Measurements from ENCODE around the gene OPRD1.

- TF ChIP-seq, protein P1, sequence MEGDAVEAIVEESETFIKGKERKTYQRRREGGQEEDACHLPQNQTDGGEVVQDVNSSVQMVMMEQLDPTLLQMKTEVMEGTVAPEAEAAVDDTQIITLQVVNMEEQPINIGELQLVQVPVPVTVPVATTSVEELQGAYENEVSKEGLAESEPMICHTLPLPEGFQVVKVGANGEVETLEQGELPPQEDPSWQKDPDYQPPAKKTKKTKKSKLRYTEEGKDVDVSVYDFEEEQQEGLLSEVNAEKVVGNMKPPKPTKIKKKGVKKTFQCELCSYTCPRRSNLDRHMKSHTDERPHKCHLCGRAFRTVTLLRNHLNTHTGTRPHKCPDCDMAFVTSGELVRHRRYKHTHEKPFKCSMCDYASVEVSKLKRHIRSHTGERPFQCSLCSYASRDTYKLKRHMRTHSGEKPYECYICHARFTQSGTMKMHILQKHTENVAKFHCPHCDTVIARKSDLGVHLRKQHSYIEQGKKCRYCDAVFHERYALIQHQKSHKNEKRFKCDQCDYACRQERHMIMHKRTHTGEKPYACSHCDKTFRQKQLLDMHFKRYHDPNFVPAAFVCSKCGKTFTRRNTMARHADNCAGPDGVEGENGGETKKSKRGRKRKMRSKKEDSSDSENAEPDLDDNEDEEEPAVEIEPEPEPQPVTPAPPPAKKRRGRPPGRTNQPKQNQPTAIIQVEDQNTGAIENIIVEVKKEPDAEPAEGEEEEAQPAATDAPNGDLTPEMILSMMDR (IDR thresholded peaks at IDR 0.05) = no peak
- TF ChIP-seq EP300 (IDR thresholded peaks at IDR 0.05) (no peak), POLR2A (IDR thresholded peaks at IDR 0.05) (no peak), POLR2AphosphoS5 (IDR thresholded peaks at IDR 0.05) (no peak)
Measured at GRCh38 chr1:28822799-28823198, 10.8 kb downstream of the OPRD1 start.
